ENCODE data around the gene KNCN. TPM values are rescaled to one million over a fixed set of nuclear protein-coding genes. Genes with fewer than 3 reads are reported as not detected.

KNCN gene
- total and polyA plus RNA-seq, 7 donors: not detected

DNA sequence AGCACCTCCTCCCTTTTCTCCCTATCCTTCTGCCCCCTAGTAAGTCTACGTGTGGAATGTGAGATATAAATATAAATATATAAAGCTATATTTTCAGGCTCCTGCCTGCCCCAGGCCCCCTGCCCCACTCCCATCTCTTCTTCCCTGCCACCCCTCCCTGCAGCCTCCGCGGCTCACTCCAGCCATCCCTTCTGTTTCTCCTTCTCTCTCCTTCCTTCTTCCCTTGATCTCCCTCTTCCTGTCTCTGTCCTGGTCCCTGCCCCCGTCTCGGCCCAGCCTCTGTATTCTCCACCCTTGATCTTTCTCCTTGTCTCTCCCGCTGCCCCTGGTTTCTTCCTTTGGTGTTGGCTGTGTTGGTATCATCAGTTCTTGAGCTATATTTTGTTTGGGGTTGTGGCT lies 38.7 kb downstream of the KNCN start:
- Histone ChIP-seq H3K9me3 (no peaks in the 10 kb centered on the region), H3K4me3 (no peak overlapping the region), H3K27ac (no peak overlapping the region), H3K4me1 (no peaks in the 10 kb centered on the region), H3K27me3 (peaks cover 0 to 13% (median 1%) of the 10 kb centered on the region in 3 donors), H3K36me3 (no peaks in the 10 kb centered on the region)
- no peak for DNase-seq
- intact Hi-C loops (cut with DNase I): loop anchor here (2.0 kb wide), 1 partner anchor 24 kb away; the partner anchor contains the start of gene DMBX1
- TF ChIP-seq CTCF (IDR thresholded peaks at IDR 0.05) (no peak), EP300 (IDR thresholded peaks at IDR 0.05) (no peak), POLR2AphosphoS5 (IDR thresholded peaks at IDR 0.05) (no peak), POLR2A (IDR thresholded peaks at IDR 0.05) (no peak)
- WGBS, 2 donors: 62 to 84% methylated on average over 6 of the region's 6 CpGs

DNA sequence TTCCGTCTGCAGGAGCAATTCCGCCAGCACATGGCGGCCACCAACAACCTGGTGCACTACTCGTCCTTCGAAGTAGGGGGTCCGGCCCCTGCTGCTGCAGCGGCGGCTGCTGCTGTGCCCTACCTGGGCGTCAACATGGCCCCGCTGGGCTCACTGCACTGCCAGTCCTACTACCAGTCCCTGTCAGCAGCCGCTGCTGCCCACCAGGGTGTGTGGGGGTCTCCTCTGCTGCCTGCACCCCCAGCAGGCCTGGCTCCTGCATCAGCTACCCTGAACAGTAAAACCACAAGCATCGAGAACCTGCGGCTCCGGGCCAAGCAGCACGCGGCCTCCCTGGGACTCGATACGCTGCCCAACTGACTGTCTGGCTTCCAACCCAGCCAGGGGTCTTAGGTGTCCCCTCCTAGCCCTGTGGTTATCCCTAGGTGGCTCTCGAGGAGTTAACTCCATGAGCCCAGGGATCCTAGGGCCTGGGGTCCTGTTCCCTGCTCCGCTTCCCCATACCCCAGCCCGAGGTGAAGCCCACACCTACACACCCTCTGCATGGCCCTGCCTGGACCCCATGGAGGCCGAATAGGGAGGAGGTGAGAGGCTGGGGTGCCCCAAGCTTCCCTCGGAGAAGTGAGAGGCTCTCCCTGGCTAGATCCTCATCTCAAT lies 39.2 kb downstream of the KNCN start:
- Histone ChIP-seq H3K4me3 (no peak overlapping the region), H3K27ac (no peak overlapping the region), H3K9me3 (no peaks in the 10 kb centered on the region), H3K36me3 (no peaks in the 10 kb centered on the region), H3K27me3 (peaks cover 0 to 8% (median 0%) of the 10 kb centered on the region in 3 donors), H3K4me1 (no peaks in the 10 kb centered on the region)
- TF ChIP-seq CTCF (IDR thresholded peaks at IDR 0.05) (no peak), EP300 (IDR thresholded peaks at IDR 0.05) (no peak), POLR2AphosphoS5 (IDR thresholded peaks at IDR 0.05) (no peak), POLR2A (IDR thresholded peaks at IDR 0.05) (no peak)
- DNase-seq: no peak
- intact Hi-C loops (cut with DNase I): loop anchor here (2.0 kb wide), 1 partner anchor 23 kb away; the partner anchor contains the start of gene DMBX1
- WGBS, 2 donors: 82 to 90% methylated on average over 23 of the region's 23 CpGs

- intact Hi-C loops (cut with DNase I): no loop called here
- no peak for TF ChIP-seq POLR2AphosphoS5 (IDR thresholded peaks at IDR 0.05)
- TF ChIP-seq POLR2A (IDR thresholded peaks at IDR 0.05): no peak
- TF ChIP-seq CTCF (IDR thresholded peaks at IDR 0.05): no peak
- no peak for TF ChIP-seq EP300 (IDR thresholded peaks at IDR 0.05)
Observed at GRCh38 chr1:46510998-46511365, 40.5 kb downstream of the KNCN start.

GRCh38 chr1:46510341-46510997 lies 41.0 kb downstream of the KNCN start:
- intact Hi-C loops (cut with DNase I): no loop called here

More at GRCh38 chr1:46510998-46511365, 40.5 kb downstream of the KNCN start:
- Histone ChIP-seq H3K27ac (no peak overlapping the region), H3K27me3 (peaks cover 0 to 7% (median 0%) of the 10 kb centered on the region in 3 donors), H3K36me3 (no peaks in the 10 kb centered on the region), H3K9me3 (no peaks in the 10 kb centered on the region), H3K4me3 (no peak overlapping the region), H3K4me1 (no peaks in the 10 kb centered on the region)
- DNase-seq: no peak
- 82 to 83% methylated on average over 8 of the region's 8 CpGs for WGBS, 2 donors

More at GRCh38 chr1:46510341-46510997, 41.0 kb downstream of the KNCN start:
- TF ChIP-seq POLR2AphosphoS5 (IDR thresholded peaks at IDR 0.05): no peak
- no peak for TF ChIP-seq CTCF (IDR thresholded peaks at IDR 0.05)
- no peak for TF ChIP-seq EP300 (IDR thresholded peaks at IDR 0.05)
- TF ChIP-seq POLR2A (IDR thresholded peaks at IDR 0.05): no peak
- no peak for DNase-seq
- H3K27me3 ChIP-seq: peaks cover 0 to 7% (median 0%) of the 10 kb centered on the region in 3 donors
- H3K27ac ChIP-seq: no peak overlapping the region
- 94 to 95% methylated on average over 19 of the region's 19 CpGs for WGBS, 2 donors
- no peak overlapping the region for H3K4me3 ChIP-seq
- no peaks in the 10 kb centered on the region for H3K4me1 ChIP-seq
- H3K9me3 ChIP-seq: no peaks in the 10 kb centered on the region
- H3K36me3 ChIP-seq: no peaks in the 10 kb centered on the region
